HG03558 (cell line): ENCODE measurements around the gene RSPO3.

ENCODE experiments used
- ATAC-seq: cut with Tn5 transposase; IDR thresholded peaks from one replicate; pipeline ENCODE4 v1.9.1; 2021; ENCODE audit warnings: moderate number of reproducible peaks; ENCODE audit not compliant: unreplicated experiment; ENCODE audit errors: extremely low read depth

The RSPO3 gene

GRCh38 chr6:127148511-127148910 is 30.0 kb downstream of the RSPO3 start:
- ATAC-seq: no peak

- no peak for ATAC-seq
Observed at GRCh38 chr6:127154509-127154908, 36.0 kb downstream of the RSPO3 start.

- ATAC-seq: no peak
Observed at GRCh38 chr6:127160484-127160883, 42.0 kb downstream of the RSPO3 start.

DNA sequence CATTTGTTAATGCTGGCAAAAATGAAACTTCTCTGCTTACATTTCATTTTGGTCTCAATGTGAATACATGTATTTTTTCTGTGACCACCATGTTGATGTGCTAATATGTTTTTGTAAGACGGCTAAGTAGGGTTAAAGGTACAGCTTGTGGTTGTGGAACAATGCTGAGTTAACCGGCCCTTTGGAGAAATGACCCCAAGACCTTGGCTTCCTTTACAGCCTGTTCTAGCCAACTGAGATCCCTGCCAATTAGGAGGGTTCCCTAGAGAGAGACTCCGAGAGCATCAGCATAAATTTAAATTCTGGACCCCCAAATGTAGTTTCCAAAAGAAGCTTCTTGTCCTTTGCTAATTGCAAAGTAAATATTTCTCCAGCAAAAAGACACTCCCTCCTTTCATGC is 44.4 kb downstream of the RSPO3 start:
- no peak for ATAC-seq

DNA sequence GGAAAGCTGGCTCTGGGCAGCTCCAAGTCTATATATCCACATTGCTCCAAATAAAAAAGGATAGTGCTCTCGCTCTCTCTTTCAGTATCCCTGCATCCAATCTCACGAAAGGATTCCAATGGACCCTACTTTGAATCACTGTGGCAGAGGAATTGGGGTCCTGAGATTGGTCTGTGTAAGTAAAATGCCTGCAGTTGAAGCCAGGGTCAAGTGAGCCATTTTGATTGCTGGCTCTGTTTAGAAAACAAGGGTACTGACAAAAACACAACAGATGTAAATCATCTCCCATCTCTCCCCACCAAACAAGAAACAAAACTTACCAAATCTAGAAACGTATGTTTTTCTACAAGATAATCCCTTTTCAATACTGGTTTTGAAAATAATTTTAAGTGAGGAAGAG is 45.6 kb downstream of the RSPO3 start:
- ATAC-seq: no peak

GRCh38 chr6:127164565-127164964 is 46.1 kb downstream of the RSPO3 start:
- no peak for ATAC-seq

GRCh38 chr6:127173156-127173940 is 54.9 kb downstream of the RSPO3 start:
- ATAC-seq: no peak

GRCh38 chr6:127176146-127176545 is 57.7 kb downstream of the RSPO3 start:
- ATAC-seq: no peak

GRCh38 chr6:127177030-127177922 is 58.8 kb downstream of the RSPO3 start:
- ATAC-seq: no peak

DNA sequence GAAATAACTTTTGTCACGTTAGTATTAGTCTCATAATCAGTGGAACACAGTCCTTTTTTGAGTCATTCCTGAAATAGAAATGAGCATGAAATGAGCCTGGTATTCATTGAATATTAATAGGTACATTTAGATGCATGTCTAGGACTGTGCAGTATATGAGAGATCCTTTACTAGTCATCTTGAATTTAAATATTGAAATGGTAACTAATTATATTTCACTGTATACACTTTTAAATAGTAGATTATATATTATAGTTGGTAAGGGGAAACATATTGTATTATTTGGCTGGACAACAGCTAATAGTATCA is 59.4 kb downstream of the RSPO3 start:
- no peak for ATAC-seq

DNA sequence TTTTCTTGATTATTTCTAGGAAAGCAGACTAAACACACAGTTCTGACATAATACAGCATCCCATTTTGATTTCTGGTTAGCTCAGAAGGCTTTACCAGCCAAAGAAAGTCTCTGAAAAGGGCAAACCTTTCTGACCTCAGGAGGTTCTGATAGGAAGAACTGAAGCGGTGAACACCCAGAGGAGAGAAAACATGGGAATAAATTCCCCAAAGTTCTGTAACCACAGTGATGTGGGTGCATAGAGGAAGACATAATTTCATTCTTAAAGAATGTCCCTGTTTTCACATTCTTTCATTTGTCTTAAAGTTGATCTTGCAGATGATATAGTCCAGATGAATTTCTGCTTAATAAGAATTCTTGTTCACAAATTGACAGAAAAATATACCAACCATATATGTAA is 60.3 kb downstream of the RSPO3 start:
- ATAC-seq: no peak

DNA sequence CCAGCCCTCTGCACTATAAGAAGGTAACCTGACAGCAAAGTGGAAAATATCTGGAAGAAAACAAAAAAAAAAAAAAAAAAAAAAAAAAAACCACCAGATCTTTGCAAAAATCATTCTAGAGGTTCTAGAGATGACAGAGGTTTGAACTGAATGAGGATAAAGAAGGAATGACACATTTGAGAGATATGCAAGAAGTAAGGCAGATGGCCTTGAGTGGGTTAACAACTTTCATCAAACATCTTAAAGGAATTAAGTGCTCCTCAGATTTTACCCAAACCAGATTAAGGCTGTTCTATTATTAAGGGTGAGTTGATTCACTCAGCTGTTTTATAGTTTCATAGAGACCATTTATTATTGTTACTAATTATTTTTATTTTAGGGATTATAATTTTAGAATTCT is 62.0 kb downstream of the RSPO3 start:
- ATAC-seq: no peak

- no peak for ATAC-seq
Observed at GRCh38 chr6:127182501-127182900, 64.0 kb downstream of the RSPO3 start.

GRCh38 chr6:127185437-127185995 is 67.0 kb downstream of the RSPO3 start:
- no peak for ATAC-seq

DNA sequence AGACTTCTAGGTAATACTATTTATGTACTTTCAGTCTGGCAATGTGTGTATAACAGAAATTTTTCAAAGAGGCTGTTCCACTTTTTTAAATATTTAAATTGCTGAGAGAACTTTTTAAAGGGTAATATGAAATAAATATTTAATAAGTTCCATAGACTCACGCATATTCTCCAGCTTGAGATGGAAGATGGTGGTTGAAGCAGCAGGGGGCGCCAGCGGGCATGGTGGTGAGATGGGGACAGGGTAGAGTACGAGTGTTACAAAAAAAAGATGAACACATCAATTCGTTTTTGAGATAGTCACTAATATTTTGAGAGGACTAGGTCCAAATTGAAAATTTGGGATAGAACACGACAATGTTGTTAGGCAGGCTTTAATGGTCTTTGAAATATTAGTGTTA is 68.4 kb downstream of the RSPO3 start:
- no peak for ATAC-seq

DNA sequence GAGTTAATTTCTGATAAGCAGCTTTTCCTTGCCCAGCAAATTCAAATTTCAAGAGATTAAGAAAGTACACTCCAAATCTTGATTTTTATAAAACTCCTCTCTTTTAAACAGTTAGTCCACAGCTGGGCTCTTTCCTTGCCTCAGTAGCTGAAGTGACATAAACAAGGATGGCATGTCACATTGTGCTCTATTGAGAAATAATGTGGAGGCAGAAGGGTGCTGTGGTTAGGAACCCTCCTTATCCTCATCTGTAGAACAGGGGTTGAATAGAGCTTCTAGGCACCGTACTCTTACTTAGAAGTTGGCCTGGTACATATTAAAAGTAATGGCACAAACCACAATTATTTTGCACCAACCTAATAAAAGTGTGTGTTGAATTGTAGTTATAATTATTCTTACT is 70.3 kb downstream of the RSPO3 start:
- ATAC-seq: no peak

GRCh38 chr6:127190552-127190951 is 72.1 kb downstream of the RSPO3 start:
- ATAC-seq: no peak

DNA sequence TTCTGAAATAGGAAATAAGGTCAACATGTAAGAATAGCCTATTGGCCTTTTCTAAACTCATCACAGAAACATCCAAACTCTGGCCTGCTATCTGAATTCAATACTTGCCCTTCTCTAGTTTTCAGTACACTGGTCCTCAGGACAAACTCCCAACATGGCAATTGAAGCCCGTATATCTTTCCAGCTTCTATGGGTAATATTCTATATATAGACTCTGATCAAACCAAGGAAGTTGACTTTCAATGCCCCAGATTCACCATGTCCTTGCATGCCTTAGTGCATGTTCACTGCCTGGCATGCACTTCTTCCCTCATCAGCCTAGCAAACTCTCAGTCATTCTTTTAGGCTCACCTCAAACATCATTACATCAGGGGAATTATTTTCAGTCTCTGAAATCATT is 73.2 kb downstream of the RSPO3 start:
- ATAC-seq: no peak

GRCh38 chr6:127192911-127193541 is 74.6 kb downstream of the RSPO3 start:
- no peak for ATAC-seq

DNA sequence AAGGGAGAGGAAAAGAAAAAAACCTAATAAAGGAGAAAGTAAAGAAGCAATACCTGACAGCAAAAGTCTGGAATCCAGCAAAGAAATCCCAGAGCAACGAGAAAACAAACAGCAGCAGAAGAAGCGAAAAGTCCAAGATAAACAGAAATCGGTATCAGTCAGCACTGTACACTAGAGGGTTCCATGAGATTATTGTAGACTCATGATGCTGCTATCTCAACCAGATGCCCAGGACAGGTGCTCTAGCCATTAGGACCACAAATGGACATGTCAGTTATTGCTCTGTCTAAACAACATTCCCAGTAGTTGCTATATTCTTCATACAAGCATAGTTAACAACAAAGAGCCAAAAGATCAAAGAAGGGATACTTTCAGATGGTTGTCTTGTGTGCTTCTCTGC is 77.4 kb downstream of the RSPO3 start:
- no peak for ATAC-seq

- ATAC-seq: no peak
Observed at GRCh38 chr6:127198549-127198948, 80.1 kb downstream of the RSPO3 start.
